Tibial nerve (tissue), 4 donors: Measurements from ENCODE around the gene LYPD1.

Experiments used
- EP300 ChIP-seq, 2 donors: sonication (generic); formaldehyde crosslinking; IDR thresholded peaks; one replicate each; pipeline ENCODE4 v1.6.1; 2017; ENCODE audit warnings: antibody characterized with exemption in 2 of 2, mild to moderate bottlenecking in 1 of 2
- POLR2A ChIP-seq, 2 donors: fragments of 450-650 bp; IDR thresholded peaks; one replicate each; pipeline ENCODE4 v1.6.1; 2017; ENCODE audit warnings: antibody characterized with exemption in 2 of 2, mild to moderate bottlenecking in 2 of 2, moderate library complexity in 2 of 2
- TF ChIP-seq, protein P1 (sequence below), 5 experiments: fragments of 200-600 bp in 3 of 5; fragments of 450-650 bp in 2 of 5; sonication (generic) in 3 of 5; IDR thresholded peaks; one replicate each; pipeline ENCODE4 v1.5.1; 2016 to 2019; ENCODE audit warnings: antibody characterized with exemption in 5 of 5, mild to moderate bottlenecking in 3 of 5, moderate library complexity in 2 of 5

DNA sequence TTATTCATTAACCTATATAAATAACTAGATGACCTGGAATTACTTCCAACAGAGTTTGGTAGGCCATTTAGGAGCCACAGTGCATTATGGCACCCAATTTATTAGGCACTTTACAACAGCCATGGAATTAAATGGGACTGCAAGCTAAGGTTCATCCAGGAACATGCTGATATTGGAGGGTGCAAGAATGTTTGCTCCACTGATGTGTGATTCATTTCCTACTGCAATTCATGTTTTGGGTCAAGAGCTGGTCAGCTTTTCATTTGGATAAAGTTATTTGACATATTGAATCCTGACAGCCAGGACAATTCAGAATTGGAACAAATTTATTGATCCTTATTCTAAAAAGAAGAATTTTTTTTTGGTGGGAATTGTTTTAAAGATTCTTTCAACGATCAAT, 11.8 kb upstream of the LYPD1 start:
- TF ChIP-seq, protein P1, sequence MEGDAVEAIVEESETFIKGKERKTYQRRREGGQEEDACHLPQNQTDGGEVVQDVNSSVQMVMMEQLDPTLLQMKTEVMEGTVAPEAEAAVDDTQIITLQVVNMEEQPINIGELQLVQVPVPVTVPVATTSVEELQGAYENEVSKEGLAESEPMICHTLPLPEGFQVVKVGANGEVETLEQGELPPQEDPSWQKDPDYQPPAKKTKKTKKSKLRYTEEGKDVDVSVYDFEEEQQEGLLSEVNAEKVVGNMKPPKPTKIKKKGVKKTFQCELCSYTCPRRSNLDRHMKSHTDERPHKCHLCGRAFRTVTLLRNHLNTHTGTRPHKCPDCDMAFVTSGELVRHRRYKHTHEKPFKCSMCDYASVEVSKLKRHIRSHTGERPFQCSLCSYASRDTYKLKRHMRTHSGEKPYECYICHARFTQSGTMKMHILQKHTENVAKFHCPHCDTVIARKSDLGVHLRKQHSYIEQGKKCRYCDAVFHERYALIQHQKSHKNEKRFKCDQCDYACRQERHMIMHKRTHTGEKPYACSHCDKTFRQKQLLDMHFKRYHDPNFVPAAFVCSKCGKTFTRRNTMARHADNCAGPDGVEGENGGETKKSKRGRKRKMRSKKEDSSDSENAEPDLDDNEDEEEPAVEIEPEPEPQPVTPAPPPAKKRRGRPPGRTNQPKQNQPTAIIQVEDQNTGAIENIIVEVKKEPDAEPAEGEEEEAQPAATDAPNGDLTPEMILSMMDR (IDR thresholded peaks at IDR 0.05): no peak
- no peak for TF ChIP-seq POLR2A (IDR thresholded peaks at IDR 0.05)
- TF ChIP-seq EP300 (IDR thresholded peaks at IDR 0.05): no peak
